Measurements from ENCODE around the gene FRY.

- TF ChIP-seq CTCF (IDR thresholded peaks at IDR 0.05 in 8 of 11, conservative IDR thresholded peaks at IDR 0.05 in 3 of 11) (no peak), POLR2A (IDR thresholded peaks at IDR 0.05) (no peak)
Observed at GRCh38 chr13:32150794-32151193, 119.2 kb downstream of the FRY start.
